Smooth muscle cell of trachea (primary cell): ENCODE data around the gene OTOL1. TPM values are rescaled to one million over a fixed set of nuclear protein-coding genes. Genes with fewer than 3 reads are reported as not detected.

ENCODE experiments used
- total RNA-seq: library from RNA; depleted of rRNA; stranded (reverse); fragments of >200 nt; gene quantifications from 2 replicates; pipeline ENCODE4 v1.2.1, GENCODE V29; 2014

The OTOL1 gene
- total RNA-seq = not detected in 2 replicates

GRCh38 chr3:161496508-161496907 is at the start of gene OTOL1:
OTOL1 (plus strand) TSS chr3:161496808; CDS start chr3:161496808, 0 bp downstream.

Other genes starting within 250 kb of the OTOL1 start
- gene SPTSSB, start 125.3 kb upstream of the OTOL1 start, total RNA-seq = 0.33 and 0.58 TPM in 2 replicates